ENCODE results near the gene CELF4.
"Not testable (repeated sequence)": the region's sequence is repeated elsewhere in the genome, so short reads cannot be mapped to it uniquely, and the experiment has no call there.

Gene CELF4

GRCh38 chr18:37390687-37391086 lies 174.9 kb downstream of the CELF4 start:
- no peak for DNase-seq (ENCODE audit: low read depth)

GRCh38 chr18:37389684-37390368 lies 175.8 kb downstream of the CELF4 start:
- DNase-seq (ENCODE audit: low read depth): no peak

GRCh38 chr18:37389041-37389440 lies 176.6 kb downstream of the CELF4 start:
- no peak for DNase-seq (ENCODE audit: low read depth)

- no peak for DNase-seq (ENCODE audit: low read depth)
Observed at GRCh38 chr18:37388413-37388812, 177.2 kb downstream of the CELF4 start.

- peak; percentile 11 for DNase-seq (ENCODE audit: low read depth)
Observed at GRCh38 chr18:37385846-37386778, 179.5 kb downstream of the CELF4 start.

- no peak for DNase-seq (ENCODE audit: low read depth)
Observed at GRCh38 chr18:37383846-37384595, 181.6 kb downstream of the CELF4 start.

GRCh38 chr18:37383036-37383785 lies 182.4 kb downstream of the CELF4 start:
- DNase-seq (ENCODE audit: low read depth): no peak

- DNase-seq (ENCODE audit: low read depth): no peak
Observed at GRCh38 chr18:37381554-37381953, 184.0 kb downstream of the CELF4 start.

- no peak for DNase-seq (ENCODE audit: low read depth)
Observed at GRCh38 chr18:37380546-37381110, 185.0 kb downstream of the CELF4 start.

- no peak for DNase-seq (ENCODE audit: low read depth)
Observed at GRCh38 chr18:37378336-37379010, 187.1 kb downstream of the CELF4 start.

GRCh38 chr18:37375181-37375580 lies 190.4 kb downstream of the CELF4 start:
- no peak for DNase-seq (ENCODE audit: low read depth)

GRCh38 chr18:37368110-37368954 lies 197.3 kb downstream of the CELF4 start:
- no peak for DNase-seq (ENCODE audit: low read depth)

GRCh38 chr18:37364237-37364636 lies 201.4 kb downstream of the CELF4 start:
- no peak for DNase-seq (ENCODE audit: low read depth)

- DNase-seq (ENCODE audit: low read depth): no peak
Observed at GRCh38 chr18:37362158-37362890, 203.3 kb downstream of the CELF4 start.

- no peak for DNase-seq (ENCODE audit: low read depth)
Observed at GRCh38 chr18:37361335-37362157, 204.1 kb downstream of the CELF4 start.

GRCh38 chr18:37358061-37358460 lies 207.5 kb downstream of the CELF4 start:
- DNase-seq (ENCODE audit: low read depth): not testable (repeated sequence)

- no peak for DNase-seq (ENCODE audit: low read depth)
Observed at GRCh38 chr18:37355772-37356171, 209.8 kb downstream of the CELF4 start.

GRCh38 chr18:37351110-37351509 lies 214.5 kb downstream of the CELF4 start:
- DNase-seq (ENCODE audit: low read depth): no peak
